HL-60/S4 treated with phorbol 12-myristate 13-acetate at 8.2 ng/mL for 4 days and 3 days (cell line): Measurements from ENCODE around the gene C2CD3.

Source experiments
- in situ Hi-C: fragments of 300-500 bp; cut with MboI; formaldehyde crosslinking; loops from 2 replicates; pipeline ENCODE4 v1.15.0; 2022; ENCODE audit warnings: low sequenced_read_pairs

Gene C2CD3

GRCh38 chr11:73965764-73966121 is 205.1 kb downstream of the C2CD3 start:
- in situ Hi-C loops: no loop called here

DNA sequence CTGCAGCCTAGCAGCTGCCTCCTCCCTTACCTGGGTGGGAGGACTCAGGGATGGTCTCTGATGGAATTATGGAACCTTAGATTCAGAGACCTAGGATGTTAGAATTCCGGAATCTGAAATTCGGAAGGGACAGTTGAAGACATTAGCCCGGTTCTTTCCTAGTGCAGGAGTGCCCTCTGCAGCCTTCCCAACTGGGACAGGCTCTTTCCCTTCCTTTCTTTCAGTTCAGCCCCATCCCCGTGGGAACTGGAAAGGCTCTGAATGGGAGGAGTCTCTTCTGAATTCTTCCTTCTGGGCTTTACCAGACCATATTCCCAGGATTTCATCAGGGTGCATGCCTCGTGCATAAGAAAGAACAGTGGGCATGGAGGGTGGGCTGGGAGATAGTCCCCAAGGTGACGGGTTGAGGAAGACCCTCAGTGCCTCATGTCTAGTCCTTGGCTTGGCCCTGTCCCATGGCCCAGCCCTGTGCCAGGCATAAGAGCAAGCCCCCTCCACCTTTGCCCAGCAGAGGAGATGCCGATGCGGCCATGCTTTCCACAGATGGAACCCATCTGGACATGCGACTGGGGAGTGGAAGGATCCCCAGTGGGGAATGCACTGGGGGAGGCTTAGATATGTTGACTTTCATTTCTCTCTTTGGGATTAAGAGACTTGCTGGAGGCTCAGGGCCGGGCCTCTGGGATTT is 205.6 kb downstream of the C2CD3 start:
- in situ Hi-C loops: no loop called here

GRCh38 chr11:73963861-73964260 is 206.9 kb downstream of the C2CD3 start:
- in situ Hi-C loops: no loop called here
